ENCODE data around the gene SRCIN1. TPM values are rescaled to one million over a fixed set of nuclear protein-coding genes. Genes with fewer than 3 reads are reported as not detected.

The SRCIN1 gene
- polyA plus RNA-seq, 1 donor: 7.6 TPM

DNA sequence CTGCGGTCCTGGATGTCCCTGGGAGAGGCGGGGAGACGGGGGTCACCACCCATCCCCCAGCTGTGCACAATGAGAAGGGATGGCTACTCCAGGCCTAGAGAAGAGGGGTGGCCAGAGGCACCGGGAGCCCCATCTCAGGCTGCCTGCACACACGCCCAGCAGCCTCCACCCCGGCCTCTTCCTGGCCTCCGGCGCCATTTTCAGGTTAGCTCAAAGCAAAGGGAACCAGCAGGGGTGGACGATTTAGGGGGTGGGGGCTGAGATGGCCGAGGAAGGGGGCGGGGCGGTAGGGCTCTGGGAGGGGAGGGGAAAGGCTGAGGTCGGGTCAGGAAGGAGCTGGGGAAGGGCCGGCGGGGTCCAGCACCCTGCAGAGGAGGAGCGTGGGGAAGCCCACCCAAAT, 42.8 kb downstream of the SRCIN1 start:
- H3K36me3 ChIP-seq (ENCODE audit: control insufficient read depth, insufficient read depth, low read length): no peaks in the 10 kb centered on the region
- no peak for DNase-seq
- H3K4me1 ChIP-seq (ENCODE audit: control insufficient read depth, insufficient read depth, low read length): peaks cover 19% of the 10 kb centered on the region
- peaks cover 91% of the 10 kb centered on the region for H3K27me3 ChIP-seq (ENCODE audit: control insufficient read depth, insufficient read depth, low read length)
- H3K4me3 ChIP-seq (ENCODE audit: low read length): no peak overlapping the region
- WGBS (ENCODE audit: insufficient coverage, low lambda C conversion rate): no CpG with 5 or more reads among the region's 16 CpGs
- peaks cover 6% of the 10 kb centered on the region for H3K9me3 ChIP-seq (ENCODE audit: control insufficient read depth, low read depth, low read length)
- H3K27ac ChIP-seq (ENCODE audit: low read length): no peak overlapping the region

DNA sequence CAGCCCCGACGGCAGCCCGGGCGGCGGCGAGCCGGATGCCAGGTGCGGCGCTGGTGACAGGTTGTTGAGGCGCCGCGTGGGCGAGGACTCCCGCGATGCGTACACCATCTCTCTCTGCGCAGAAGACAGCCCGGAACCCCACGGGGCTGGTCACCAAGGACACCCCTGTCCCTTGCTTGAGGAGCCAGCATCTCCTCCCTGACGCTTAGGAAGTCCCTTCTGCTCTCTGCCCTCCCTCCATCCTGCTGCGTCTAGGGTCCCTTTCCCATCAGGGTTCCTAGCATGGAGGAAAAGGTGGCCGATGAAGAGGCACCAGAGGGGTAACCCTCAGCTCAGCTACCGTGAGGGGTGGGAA, 43.6 kb downstream of the SRCIN1 start:
- WGBS (ENCODE audit: insufficient coverage, low lambda C conversion rate): no CpG with 5 or more reads among the region's 23 CpGs
- Histone ChIP-seq H3K36me3 (ENCODE audit: control insufficient read depth, insufficient read depth, low read length) (no peaks in the 10 kb centered on the region), H3K4me1 (ENCODE audit: control insufficient read depth, insufficient read depth, low read length) (peaks cover 23% of the 10 kb centered on the region), H3K9me3 (ENCODE audit: control insufficient read depth, low read depth, low read length) (peaks cover 6% of the 10 kb centered on the region), H3K27me3 (ENCODE audit: control insufficient read depth, insufficient read depth, low read length) (peaks cover 84% of the 10 kb centered on the region), H3K27ac (ENCODE audit: low read length) (no peak overlapping the region), H3K4me3 (ENCODE audit: low read length) (no peak overlapping the region)
- no peak for DNase-seq

DNA sequence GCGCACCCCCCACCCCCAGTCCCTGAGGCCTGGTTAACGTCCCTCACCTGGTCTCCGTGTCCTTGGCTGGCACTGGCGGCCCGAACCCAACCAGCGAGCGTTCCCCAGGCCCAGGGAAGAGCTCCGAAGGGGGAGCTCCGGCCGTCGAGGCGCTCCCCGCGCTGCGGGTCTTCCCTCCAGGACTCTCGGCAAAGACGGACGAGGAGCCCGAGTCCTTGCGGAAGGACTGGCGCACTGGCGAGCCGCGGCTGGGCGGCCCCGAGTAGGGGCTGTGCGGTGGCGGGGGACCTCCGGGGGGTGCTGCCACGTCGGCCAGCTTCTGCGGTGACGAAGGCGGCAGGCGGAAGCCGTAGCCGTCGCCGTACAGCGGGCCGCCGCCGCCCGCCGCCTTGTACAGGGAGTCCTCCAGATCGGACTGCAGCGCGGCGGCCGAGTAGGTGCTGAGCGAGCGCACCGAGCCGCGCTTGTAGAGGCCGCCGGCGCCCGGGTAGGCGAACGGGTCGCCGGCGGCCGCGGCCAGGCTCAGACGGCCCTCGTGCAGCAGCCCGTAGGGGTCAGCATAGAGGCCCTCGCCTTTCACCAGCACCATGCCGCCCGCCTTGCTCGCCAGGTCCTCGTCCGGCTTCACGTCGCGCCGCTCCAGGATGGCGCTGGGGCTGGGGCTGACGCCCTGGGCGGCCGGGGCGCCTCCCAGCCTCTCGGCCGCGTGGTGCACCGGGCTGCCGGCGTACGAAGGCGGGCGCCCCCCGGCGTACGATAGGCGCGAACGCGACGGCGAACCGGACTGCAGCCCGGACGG, 44.1 kb downstream of the SRCIN1 start:
- Histone ChIP-seq H3K9me3 (ENCODE audit: control insufficient read depth, low read depth, low read length) (peaks cover 6% of the 10 kb centered on the region), H3K27me3 (ENCODE audit: control insufficient read depth, insufficient read depth, low read length) (peaks cover 80% of the 10 kb centered on the region), H3K36me3 (ENCODE audit: control insufficient read depth, insufficient read depth, low read length) (no peaks in the 10 kb centered on the region), H3K4me1 (ENCODE audit: control insufficient read depth, insufficient read depth, low read length) (peaks cover 23% of the 10 kb centered on the region), H3K4me3 (ENCODE audit: low read length) (no peak overlapping the region), H3K27ac (ENCODE audit: low read length) (no peak overlapping the region)
- no peak for DNase-seq
- no CpG with 5 or more reads among the region's 105 CpGs for WGBS (ENCODE audit: insufficient coverage, low lambda C conversion rate)

DNA sequence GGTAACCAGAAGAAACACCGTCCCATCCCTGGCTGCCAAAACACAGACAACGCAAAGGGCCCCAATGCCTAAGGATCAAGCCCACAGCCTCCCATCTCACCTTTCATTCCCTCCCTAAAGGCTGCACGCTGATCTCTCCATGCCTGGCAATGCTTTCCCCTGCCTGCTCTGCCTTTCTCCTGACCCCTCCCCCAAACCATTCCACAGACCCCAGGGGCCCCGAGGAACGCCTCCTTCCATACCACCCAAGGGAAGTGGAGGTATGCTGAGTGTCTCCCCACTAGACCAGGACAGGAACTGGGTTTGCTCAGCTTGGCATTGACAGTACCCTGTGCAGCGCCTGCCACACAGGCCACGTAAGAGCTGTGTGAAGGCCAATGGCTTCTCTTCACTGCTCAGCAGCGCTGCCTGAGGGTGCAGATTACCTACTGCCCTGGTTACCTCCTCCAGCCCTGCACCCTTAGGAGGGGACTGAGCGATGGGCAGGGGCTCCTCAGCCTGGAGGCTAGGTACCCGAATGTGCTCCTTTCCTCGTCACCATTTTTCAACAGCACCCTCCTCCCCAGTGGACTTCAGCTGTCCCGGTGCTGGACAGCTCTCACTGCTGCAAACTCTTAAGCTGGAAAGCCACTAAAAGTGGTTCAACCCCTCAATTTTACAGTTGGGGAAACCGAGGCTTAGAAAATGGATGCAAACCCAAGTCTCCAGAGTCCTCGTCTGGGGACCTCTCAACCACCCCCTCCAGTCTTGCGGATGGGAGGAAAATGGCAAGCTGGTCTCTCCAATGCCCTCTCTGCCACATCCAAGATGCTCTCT, 45.0 kb downstream of the SRCIN1 start:
- WGBS (ENCODE audit: insufficient coverage, low lambda C conversion rate): no CpG with 5 or more reads among the region's 15 CpGs

DNA sequence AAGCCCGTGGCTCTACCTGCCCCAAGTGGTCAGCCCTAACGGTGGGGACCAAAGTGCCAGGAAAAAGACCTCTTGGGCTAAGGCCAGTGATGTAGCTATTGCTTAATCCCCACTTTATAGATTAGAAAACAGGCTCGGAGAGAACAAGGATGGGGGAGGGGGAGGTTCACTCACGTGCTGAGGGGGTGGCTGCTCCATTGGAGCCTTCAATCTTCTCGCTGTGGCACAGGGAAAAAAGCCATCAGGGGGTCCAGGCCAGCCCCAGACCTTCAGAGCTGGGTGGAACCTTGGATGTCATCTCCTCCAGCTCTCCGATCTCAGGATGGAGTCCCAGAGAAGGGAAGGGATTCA, 45.9 kb downstream of the SRCIN1 start:
- Histone ChIP-seq H3K27me3 (ENCODE audit: control insufficient read depth, insufficient read depth, low read length) (peaks cover 65% of the 10 kb centered on the region), H3K4me3 (ENCODE audit: low read length) (no peak overlapping the region), H3K36me3 (ENCODE audit: control insufficient read depth, insufficient read depth, low read length) (no peaks in the 10 kb centered on the region), H3K9me3 (ENCODE audit: control insufficient read depth, low read depth, low read length) (peaks cover 6% of the 10 kb centered on the region), H3K4me1 (ENCODE audit: control insufficient read depth, insufficient read depth, low read length) (peaks cover 23% of the 10 kb centered on the region), H3K27ac (ENCODE audit: low read length) (no peak overlapping the region)
- no CpG with 5 or more reads among the region's 6 CpGs for WGBS (ENCODE audit: insufficient coverage, low lambda C conversion rate)
- DNase-seq: no peak

More for the DNA sequence above, 45.0 kb downstream of the SRCIN1 start:
- Histone ChIP-seq H3K36me3 (ENCODE audit: control insufficient read depth, insufficient read depth, low read length) (no peaks in the 10 kb centered on the region), H3K9me3 (ENCODE audit: control insufficient read depth, low read depth, low read length) (peaks cover 6% of the 10 kb centered on the region), H3K4me1 (ENCODE audit: control insufficient read depth, insufficient read depth, low read length) (peaks cover 23% of the 10 kb centered on the region), H3K27ac (ENCODE audit: low read length) (no peak overlapping the region), H3K27me3 (ENCODE audit: control insufficient read depth, insufficient read depth, low read length) (peaks cover 71% of the 10 kb centered on the region), H3K4me3 (ENCODE audit: low read length) (no peak overlapping the region)
- DNase-seq: no peak

DNA sequence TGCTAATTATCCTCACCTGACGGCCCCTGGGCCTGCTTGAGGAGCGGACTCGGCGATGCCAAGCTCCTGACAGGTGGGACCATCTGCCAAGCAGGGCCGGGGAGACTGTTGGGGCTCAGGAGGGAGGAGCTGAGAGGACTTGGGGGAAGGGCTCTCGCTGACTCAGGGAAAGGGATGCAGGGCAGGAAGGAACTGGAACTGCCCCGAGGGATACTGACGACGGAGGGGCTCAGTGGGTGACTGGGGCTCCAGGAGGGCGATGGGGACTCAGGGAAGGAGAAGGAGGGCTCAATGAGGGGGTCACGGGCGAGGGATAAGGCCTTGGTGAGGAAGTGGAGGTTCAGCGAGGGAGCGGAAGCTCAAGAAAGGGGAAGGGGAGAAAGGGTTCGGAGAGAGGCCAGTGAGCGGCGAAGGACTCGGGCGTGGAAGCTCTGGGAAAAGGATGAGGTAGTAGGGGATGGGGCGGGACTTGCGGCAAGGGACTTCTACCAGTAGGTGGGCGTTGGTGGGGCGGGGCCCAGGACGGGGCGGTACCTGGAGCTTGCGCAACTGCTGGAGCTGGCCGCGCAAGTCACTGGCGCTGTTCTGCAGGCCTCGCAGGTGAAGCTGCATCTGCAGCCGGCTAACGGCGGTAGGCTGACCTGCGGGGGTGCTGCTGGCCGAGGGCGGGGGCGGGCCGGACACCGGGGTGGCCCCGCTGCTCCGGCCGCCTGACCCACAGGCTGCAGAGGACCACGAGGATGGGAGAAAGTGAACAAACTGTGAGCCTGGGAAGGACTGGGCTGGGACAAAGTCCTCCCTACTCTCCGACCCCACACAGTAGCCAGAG, 46.5 kb downstream of the SRCIN1 start:
- peaks cover 59% of the 10 kb centered on the region for H3K27me3 ChIP-seq (ENCODE audit: control insufficient read depth, insufficient read depth, low read length)
- peak; percentile 89 to 92 for DNase-seq
- WGBS (ENCODE audit: insufficient coverage, low lambda C conversion rate): 0% methylated on average over 6 of the region's 44 CpGs
- H3K9me3 ChIP-seq (ENCODE audit: control insufficient read depth, low read depth, low read length): peaks cover 6% of the 10 kb centered on the region
- peak overlapping the region; percentile 11 for H3K4me3 ChIP-seq (ENCODE audit: low read length)
- peaks cover 23% of the 10 kb centered on the region for H3K4me1 ChIP-seq (ENCODE audit: control insufficient read depth, insufficient read depth, low read length)
- H3K36me3 ChIP-seq (ENCODE audit: control insufficient read depth, insufficient read depth, low read length): no peaks in the 10 kb centered on the region
- no peak overlapping the region for H3K27ac ChIP-seq (ENCODE audit: low read length)

DNA sequence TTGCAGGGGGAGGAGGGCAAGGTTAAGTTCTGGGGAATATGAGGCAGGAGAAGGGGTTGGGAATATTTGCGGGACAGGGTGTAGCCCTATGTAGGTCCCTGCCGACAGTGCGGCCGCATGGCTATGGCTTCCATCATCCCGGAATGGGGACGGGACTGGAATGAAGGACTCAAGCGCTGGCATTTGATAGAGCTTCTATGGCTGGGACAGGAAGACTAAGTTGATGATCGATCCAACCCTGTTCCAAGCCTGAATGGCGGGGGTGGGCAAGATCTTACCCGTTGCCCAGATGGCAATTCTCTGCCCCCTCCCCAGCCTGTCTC, 47.1 kb downstream of the SRCIN1 start:
- peaks cover 6% of the 10 kb centered on the region for H3K9me3 ChIP-seq (ENCODE audit: control insufficient read depth, low read depth, low read length)
- H3K27ac ChIP-seq (ENCODE audit: low read length): no peak overlapping the region
- H3K36me3 ChIP-seq (ENCODE audit: control insufficient read depth, insufficient read depth, low read length): no peaks in the 10 kb centered on the region
- no CpG with 5 or more reads among the region's 10 CpGs for WGBS (ENCODE audit: insufficient coverage, low lambda C conversion rate)
- peaks cover 53% of the 10 kb centered on the region for H3K27me3 ChIP-seq (ENCODE audit: control insufficient read depth, insufficient read depth, low read length)
- DNase-seq: peak in 1 of 2 donors; percentile 14
- H3K4me1 ChIP-seq (ENCODE audit: control insufficient read depth, insufficient read depth, low read length): peaks cover 23% of the 10 kb centered on the region
- no peak overlapping the region for H3K4me3 ChIP-seq (ENCODE audit: low read length)

DNA sequence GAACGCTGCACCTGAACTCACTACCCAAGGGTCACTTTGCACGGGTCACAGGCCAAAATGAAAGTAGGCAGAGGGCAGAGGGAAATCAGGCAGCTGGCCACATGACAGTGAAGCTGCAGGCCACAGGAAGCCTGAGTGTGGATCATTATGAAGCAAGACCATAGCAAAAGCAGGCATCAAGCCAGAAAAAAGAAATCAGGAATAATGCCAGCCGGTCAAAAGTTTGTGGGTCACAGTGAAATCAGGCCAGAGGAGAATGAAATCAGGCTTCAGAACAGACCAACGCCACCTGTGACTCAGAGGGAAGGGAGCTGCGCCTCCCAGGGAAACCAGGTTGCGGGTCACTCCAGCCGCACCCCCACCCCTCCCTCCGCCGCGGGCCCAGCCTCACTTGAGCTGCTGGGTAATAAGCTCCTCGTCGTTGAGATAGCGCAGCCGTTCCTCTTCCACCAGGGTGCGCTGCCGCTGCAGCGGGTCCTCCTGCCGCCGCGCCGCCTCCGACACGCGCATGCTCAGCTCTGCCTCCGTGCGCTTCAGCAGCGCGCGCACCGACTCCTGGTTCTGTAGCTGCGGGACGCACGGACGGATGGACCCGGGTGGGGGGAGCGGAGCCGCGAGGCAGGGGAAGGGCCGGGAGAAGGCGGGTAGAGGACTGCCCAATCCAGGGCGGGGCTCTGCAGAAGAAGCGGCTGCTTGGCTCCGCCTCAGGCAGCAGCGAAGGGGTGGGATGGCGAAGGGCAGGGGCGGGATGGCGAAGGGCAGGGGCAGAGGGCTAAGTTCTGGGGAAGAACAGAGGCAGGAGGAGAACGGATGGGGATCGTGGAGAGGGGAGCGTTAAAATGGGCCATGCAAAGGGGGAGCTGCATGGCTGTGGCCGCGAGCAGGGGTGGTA, 47.7 kb downstream of the SRCIN1 start:
- Histone ChIP-seq H3K9me3 (ENCODE audit: control insufficient read depth, low read depth, low read length) (peaks cover 3% of the 10 kb centered on the region), H3K4me1 (ENCODE audit: control insufficient read depth, insufficient read depth, low read length) (peaks cover 23% of the 10 kb centered on the region), H3K4me3 (ENCODE audit: low read length) (peak overlapping the region; percentile 13), H3K27me3 (ENCODE audit: control insufficient read depth, insufficient read depth, low read length) (peaks cover 47% of the 10 kb centered on the region), H3K36me3 (ENCODE audit: control insufficient read depth, insufficient read depth, low read length) (no peaks in the 10 kb centered on the region), H3K27ac (ENCODE audit: low read length) (no peak overlapping the region)
- WGBS (ENCODE audit: insufficient coverage, low lambda C conversion rate): no CpG with 5 or more reads among the region's 52 CpGs
- peak; percentile 90 for DNase-seq

DNA sequence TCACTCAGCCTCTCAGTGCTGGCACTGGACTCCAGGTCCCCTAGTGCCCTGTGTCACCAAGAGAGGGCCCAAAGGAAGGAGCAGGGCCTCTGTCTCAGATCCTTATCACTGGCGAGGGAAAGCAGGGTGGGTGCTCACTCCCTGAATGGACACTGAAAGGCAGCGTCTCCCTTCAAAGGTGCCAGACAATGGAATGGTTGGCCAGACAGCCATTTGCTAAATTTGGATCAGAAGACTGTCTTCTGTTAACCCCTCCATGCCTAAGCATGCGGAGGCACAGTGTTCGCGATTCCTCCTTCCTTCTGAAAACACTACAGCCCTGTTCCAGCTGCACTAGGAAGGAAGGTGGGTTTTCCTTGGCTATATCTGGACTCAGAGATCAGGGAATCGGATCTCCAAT, 48.4 kb downstream of the SRCIN1 start:
- peaks cover 40% of the 10 kb centered on the region for H3K27me3 ChIP-seq (ENCODE audit: control insufficient read depth, insufficient read depth, low read length)
- H3K4me3 ChIP-seq (ENCODE audit: low read length): no peak overlapping the region
- DNase-seq: no peak
- no peak overlapping the region for H3K27ac ChIP-seq (ENCODE audit: low read length)
- no peaks in the 10 kb centered on the region for H3K36me3 ChIP-seq (ENCODE audit: control insufficient read depth, insufficient read depth, low read length)
- WGBS (ENCODE audit: insufficient coverage, low lambda C conversion rate): no CpG with 5 or more reads among the region's 6 CpGs
- peaks cover 23% of the 10 kb centered on the region for H3K4me1 ChIP-seq (ENCODE audit: control insufficient read depth, insufficient read depth, low read length)
- peaks cover 3% of the 10 kb centered on the region for H3K9me3 ChIP-seq (ENCODE audit: control insufficient read depth, low read depth, low read length)
